ENCODE results near the gene VDR.
"Not testable (repeated sequence)": the region's sequence is repeated elsewhere in the genome, so short reads cannot be mapped to it uniquely, and the experiment has no call there.

- TF ChIP-seq POLR2A, CTCF (IDR thresholded peaks at IDR 0.05): not testable (repeated sequence)
These were observed 95.3 kb downstream of the VDR start for GRCh38 chr12:47809518-47809917.

All from esophagus squamous epithelium (tissue), 4 donors.